Upper lobe of left lung (tissue), 6 donors: ENCODE results near the gene GLI3. TPM values are rescaled to one million over a fixed set of nuclear protein-coding genes. Genes with fewer than 3 reads are reported as not detected.

Source experiments
- ATAC-seq, 2 donors: fragments of 200-7000 bp; cut with Tn5 transposase; one replicate each; pipeline ENCODE4 v1.9.1; 2022; ENCODE audit warnings: mild to moderate bottlenecking in 2 of 2, moderate library complexity in 2 of 2; ENCODE audit not compliant: low FRiP score in 2 of 2
- DNase-seq, 2 donors: peaks; one replicate each; pipeline ENCODE4 v3.0.0-alpha.2; 2019 to 2020
- H3K27ac ChIP-seq, 4 donors: fragments of 200-600 bp; sonication (generic); one replicate each; pipeline ENCODE4 v1.5.1; 2016 to 2019
- H3K27me3 ChIP-seq, 4 donors: fragments of 200-600 bp; sonication (generic); one replicate each; pipeline ENCODE4 v1.5.1; 2017 to 2019
- H3K36me3 ChIP-seq, 4 donors: fragments of 200-600 bp; sonication (generic); one replicate each; pipeline ENCODE4 v1.5.1; 2016 to 2019
- H3K4me1 ChIP-seq, 4 donors: fragments of 200-600 bp; sonication (generic); one replicate each; pipeline ENCODE4 v1.5.1; 2018 to 2019
- H3K4me3 ChIP-seq, 4 donors: fragments of 200-600 bp; sonication (generic); one replicate each; pipeline ENCODE4 v1.5.1; 2017 to 2019; ENCODE audit warnings: mild to moderate bottlenecking in 2 of 4, moderate library complexity in 1 of 4
- H3K9me3 ChIP-seq, 4 donors: fragments of 200-600 bp; sonication (generic); one replicate each; pipeline ENCODE4 v1.5.1; 2018 to 2019
- EP300 ChIP-seq, 4 donors: sonication (generic); formaldehyde crosslinking; IDR thresholded peaks; one replicate each; pipeline ENCODE4 v1.5.1; 2017; ENCODE audit warnings: antibody characterized with exemption in 4 of 4, control low read depth in 2 of 4
- POLR2A ChIP-seq, 4 donors: fragments of 450-650 bp; IDR thresholded peaks; one replicate each; pipeline ENCODE4 v1.5.1; 2016 to 2017; ENCODE audit warnings: antibody characterized with exemption in 4 of 4, mild to moderate bottlenecking in 2 of 4
- POLR2AphosphoS5 ChIP-seq, 2 donors: sonication (generic); formaldehyde crosslinking; IDR thresholded peaks; one replicate each; pipeline ENCODE4 v1.5.1; 2017; ENCODE audit warnings: antibody characterized with exemption in 2 of 2
- WGBS, 2 donors: methylation state at CpG; one replicate each; pipeline ENCODE4 v1.1.5; 2017 to 2018; 5-methylcytosine and 5-hydroxymethylcytosine counted together
- total RNA-seq, 6 donors: library from RNA; depleted of rRNA in 4 of 6; stranded (reverse); fragments of >200 nt in 4 of 6; gene quantifications; one replicate each; pipeline versions ENCODE4 v1.1.0 to v1.2.1, GENCODE V29; 2016 to 2021
- TF ChIP-seq, protein P1 (sequence below), 6 experiments: fragments of 450-650 bp in 4 of 6; fragments of 200-600 bp in 2 of 6; sonication (generic) in 2 of 6; IDR thresholded peaks; one replicate each; pipeline ENCODE4 v1.5.1; 2016 to 2019; ENCODE audit warnings: antibody characterized with exemption in 6 of 6
- donor health status: DM: no; HTN: no; CAD: no; lungs with moderate emphysema.
- donor health status: DM: no; HTN: yes; CAD: no; lungs with severe emphysema.

Gene GLI3
- total RNA-seq, 6 donors from 2014 or later, result 5.2 to 19.4 (median 14.9) TPM

DNA sequence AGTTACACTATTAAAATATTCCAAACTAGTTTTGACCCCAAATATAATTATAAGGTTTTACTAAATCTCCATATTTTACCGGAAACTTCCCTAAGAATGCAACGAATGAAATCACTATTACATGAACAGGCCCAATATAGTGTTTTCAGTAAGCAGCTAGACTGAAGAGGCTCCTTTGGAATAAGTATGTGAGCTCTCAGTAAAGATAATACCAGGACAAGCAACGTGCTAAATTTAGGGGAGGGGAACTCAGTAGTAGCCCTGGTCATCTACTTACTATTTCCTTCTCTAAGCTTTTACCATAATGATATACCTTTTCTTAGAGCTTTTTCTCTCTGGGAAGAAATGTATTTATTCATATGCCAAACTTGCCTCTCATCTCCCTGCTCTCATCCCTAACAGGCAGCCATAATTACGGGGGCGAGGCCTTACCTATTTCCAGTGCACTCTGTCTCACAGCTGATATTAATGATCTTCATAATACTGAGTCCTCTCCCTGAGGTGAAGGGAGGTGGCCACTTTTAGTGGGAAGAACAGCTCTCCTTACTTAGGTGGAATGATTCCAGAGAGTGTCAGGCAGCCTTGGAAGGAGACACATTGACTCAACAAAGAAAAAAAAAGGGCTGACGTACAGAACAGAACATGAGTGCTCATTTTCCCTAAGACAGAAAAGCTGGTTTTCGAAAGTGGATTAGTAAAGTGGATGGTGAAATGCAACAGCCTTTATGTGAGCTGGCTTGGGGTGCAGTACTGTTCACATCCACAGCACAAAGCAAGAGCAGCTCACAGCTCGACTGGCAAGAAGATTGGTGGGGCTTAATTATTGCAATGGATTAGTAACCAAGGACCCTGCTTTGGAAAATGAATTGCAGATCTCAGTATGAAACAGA is 165.4 kb downstream of the GLI3 start:
- H3K4me3 ChIP-seq, result no peak overlapping the region
- no peaks in the 10 kb centered on the region for H3K9me3 ChIP-seq
- ATAC-seq (peak; percentile 78 to 85), DNase-seq (peak in 1 of 2 donors; percentile 43)
- TF ChIP-seq, protein P1, sequence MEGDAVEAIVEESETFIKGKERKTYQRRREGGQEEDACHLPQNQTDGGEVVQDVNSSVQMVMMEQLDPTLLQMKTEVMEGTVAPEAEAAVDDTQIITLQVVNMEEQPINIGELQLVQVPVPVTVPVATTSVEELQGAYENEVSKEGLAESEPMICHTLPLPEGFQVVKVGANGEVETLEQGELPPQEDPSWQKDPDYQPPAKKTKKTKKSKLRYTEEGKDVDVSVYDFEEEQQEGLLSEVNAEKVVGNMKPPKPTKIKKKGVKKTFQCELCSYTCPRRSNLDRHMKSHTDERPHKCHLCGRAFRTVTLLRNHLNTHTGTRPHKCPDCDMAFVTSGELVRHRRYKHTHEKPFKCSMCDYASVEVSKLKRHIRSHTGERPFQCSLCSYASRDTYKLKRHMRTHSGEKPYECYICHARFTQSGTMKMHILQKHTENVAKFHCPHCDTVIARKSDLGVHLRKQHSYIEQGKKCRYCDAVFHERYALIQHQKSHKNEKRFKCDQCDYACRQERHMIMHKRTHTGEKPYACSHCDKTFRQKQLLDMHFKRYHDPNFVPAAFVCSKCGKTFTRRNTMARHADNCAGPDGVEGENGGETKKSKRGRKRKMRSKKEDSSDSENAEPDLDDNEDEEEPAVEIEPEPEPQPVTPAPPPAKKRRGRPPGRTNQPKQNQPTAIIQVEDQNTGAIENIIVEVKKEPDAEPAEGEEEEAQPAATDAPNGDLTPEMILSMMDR (IDR thresholded peaks at IDR 0.05), result peak in 4 of 6 experiments; percentile 22 to 64 (median 34)
- TF ChIP-seq POLR2AphosphoS5 (IDR thresholded peaks at IDR 0.05) (no peak), POLR2A (IDR thresholded peaks at IDR 0.05) (no peak), EP300 (IDR thresholded peaks at IDR 0.05) (peak in 1 of 4 donors; percentile 29)
- H3K27ac ChIP-seq, result peak overlapping the region in 1 of 4 donors; percentile 45
- no peaks in the 10 kb centered on the region for H3K27me3 ChIP-seq
- peaks cover 0 to 10% (median 4%) of the 10 kb centered on the region in 4 donors for H3K4me1 ChIP-seq
- peaks cover 0 to 2% (median 0%) of the 10 kb centered on the region in 4 donors for H3K36me3 ChIP-seq
- WGBS, 2 donors, result 69 to 71% methylated on average over 8 of the region's 8 CpGs

DNA sequence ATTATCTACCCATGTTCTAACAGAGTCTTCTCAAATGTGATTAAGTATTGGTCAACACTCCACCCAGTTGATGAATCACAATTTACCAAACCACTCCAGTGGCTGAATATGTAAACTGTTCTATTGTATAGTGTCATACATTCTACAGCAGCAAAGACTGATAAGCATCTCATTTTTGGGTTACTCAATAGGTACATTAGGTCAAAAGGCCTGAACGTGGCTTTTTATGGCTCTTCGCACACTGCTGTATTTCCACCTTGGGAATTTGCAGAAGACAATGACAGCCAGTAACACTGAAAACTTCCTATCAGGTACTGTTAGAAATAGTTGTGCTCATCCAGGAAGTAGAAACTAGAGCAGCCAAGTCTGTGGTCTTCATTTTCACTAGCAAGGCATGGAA is 166.9 kb downstream of the GLI3 start:
- WGBS, 2 donors, result 61 to 83% methylated on average over 2 of the region's 2 CpGs
- DNase-seq, result no peak
- peak in 1 of 2 donors; percentile 36 for ATAC-seq
- TF ChIP-seq POLR2AphosphoS5 (IDR thresholded peaks at IDR 0.05) (no peak), EP300 (IDR thresholded peaks at IDR 0.05) (peak in 1 of 4 donors; percentile 66), POLR2A (IDR thresholded peaks at IDR 0.05) (no peak)
- TF ChIP-seq, protein P1 (IDR thresholded peaks at IDR 0.05), result no peak
- H3K27me3 ChIP-seq, result no peaks in the 10 kb centered on the region
- no peak overlapping the region for H3K4me3 ChIP-seq
- H3K4me1 ChIP-seq, result peaks cover 0 to 10% (median 4%) of the 10 kb centered on the region in 4 donors
- no peaks in the 10 kb centered on the region for H3K9me3 ChIP-seq
- H3K36me3 ChIP-seq, result peaks cover 0 to 2% (median 0%) of the 10 kb centered on the region in 4 donors
- no peak overlapping the region for H3K27ac ChIP-seq

DNA sequence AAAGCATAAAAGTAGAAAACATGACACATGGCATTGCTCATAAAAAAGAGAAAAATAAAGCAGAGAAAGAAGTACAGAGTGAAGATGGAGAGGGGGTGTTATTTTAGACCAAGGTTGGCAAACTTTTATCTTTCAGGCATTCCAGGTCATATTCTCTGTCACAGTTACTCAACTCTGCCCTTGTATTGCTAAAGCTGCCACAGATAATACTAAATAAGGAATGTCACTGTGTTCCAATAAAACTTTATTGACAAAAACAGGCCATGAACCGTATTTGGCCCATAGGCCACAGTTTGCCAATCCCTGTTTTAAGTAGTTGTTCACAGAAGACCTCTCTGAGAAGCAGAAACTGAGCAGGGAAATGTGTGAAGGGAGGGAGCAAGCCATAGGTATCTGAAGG is 167.4 kb downstream of the GLI3 start:
- TF ChIP-seq EP300 (IDR thresholded peaks at IDR 0.05) (no peak), POLR2AphosphoS5 (IDR thresholded peaks at IDR 0.05) (no peak), POLR2A (IDR thresholded peaks at IDR 0.05) (no peak)
- TF ChIP-seq, protein P1 (IDR thresholded peaks at IDR 0.05), result no peak
- ATAC-seq (no peak), DNase-seq (no peak)
- no peak overlapping the region for H3K4me3 ChIP-seq
- no peak overlapping the region for H3K27ac ChIP-seq
- no peaks in the 10 kb centered on the region for H3K27me3 ChIP-seq
- peaks cover 0 to 10% (median 4%) of the 10 kb centered on the region in 4 donors for H3K4me1 ChIP-seq
- H3K9me3 ChIP-seq, result no peaks in the 10 kb centered on the region
- no peaks in the 10 kb centered on the region for H3K36me3 ChIP-seq
- 87 to 95% methylated on average over 1 of the region's 1 CpG for whole genome bisulfite sequencing, 2 donors

DNA sequence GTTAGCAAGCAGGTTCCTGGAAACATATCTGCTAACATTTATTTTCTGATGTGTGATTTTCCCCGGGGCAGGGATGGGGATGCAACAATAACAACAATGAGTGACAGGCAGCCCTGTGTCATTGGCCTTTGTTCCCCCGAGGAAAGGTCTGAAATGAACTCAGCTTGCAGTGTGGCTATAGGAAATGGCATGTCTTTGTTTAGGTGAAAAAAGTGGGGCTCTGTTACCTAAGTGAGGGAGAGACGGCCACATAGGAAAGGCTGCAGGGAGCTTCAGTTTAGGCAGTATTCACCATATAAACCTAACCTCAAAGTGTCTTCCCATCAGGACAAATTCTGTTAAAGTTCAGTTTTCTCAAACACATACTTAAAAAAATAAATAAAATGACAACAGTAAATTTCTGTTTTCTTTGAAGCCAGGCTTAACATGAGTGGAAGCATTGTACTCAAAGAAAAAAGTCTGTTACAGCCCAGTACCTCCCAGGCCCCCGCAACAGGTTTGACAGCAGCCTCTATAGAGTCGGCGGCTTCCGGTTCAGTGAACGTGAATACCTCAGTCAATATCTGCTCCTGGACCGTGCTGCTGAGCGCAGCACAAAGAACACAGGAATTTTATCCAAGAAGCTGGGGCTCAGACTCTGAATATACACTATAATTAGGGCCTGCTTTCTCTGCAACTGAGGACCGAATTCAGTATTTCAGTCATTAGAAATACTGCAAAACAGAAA is 168.3 kb downstream of the GLI3 start:
- TF ChIP-seq POLR2AphosphoS5 (IDR thresholded peaks at IDR 0.05) (no peak), EP300 (IDR thresholded peaks at IDR 0.05) (no peak)

DNA sequence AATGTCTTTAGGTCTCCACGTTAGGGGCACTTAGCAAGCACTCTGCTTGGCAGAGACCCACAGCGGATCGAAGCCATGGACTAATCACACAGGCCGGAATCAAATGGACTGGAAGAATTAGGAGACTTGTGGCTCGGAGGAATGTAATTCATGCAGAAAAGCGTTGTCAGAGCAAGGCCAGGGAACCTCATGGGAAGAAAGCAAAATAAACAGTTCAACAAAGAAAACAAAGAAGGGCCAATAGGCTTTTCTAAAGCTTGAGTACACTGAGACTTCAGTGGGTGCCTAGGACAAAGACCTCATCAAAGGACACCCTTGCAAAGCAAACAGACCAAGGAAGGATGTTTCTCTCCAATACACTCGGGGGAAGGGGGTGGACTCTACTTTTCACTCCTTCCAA is 171.1 kb downstream of the GLI3 start:
- Histone ChIP-seq H3K4me3 (no peak overlapping the region), H3K4me1 (peaks cover 0 to 10% (median 2%) of the 10 kb centered on the region in 4 donors), H3K36me3 (no peaks in the 10 kb centered on the region), H3K27me3 (no peaks in the 10 kb centered on the region), H3K27ac (no peak overlapping the region), H3K9me3 (no peaks in the 10 kb centered on the region)
- no peak for DNase-seq
- no peak for ATAC-seq
- WGBS, 2 donors, result 69 to 85% methylated on average over 7 of the region's 7 CpGs
- no peak for TF ChIP-seq EP300 (IDR thresholded peaks at IDR 0.05)
- TF ChIP-seq POLR2A (IDR thresholded peaks at IDR 0.05), result no peak
- TF ChIP-seq, protein P1 (IDR thresholded peaks at IDR 0.05), result no peak
- TF ChIP-seq POLR2AphosphoS5 (IDR thresholded peaks at IDR 0.05), result no peak

More for the DNA sequence above, 168.3 kb downstream of the GLI3 start:
- H3K27ac ChIP-seq, result no peak overlapping the region
- DNase-seq (no peak), ATAC-seq (no peak)
- 73 to 87% methylated on average over 11 of the region's 11 CpGs for WGBS, 2 donors
- H3K9me3 ChIP-seq, result no peaks in the 10 kb centered on the region
- peaks cover 0 to 10% (median 4%) of the 10 kb centered on the region in 4 donors for H3K4me1 ChIP-seq
- no peaks in the 10 kb centered on the region for H3K27me3 ChIP-seq
- H3K36me3 ChIP-seq, result no peaks in the 10 kb centered on the region
- H3K4me3 ChIP-seq, result no peak overlapping the region
